HG03432 (cell line): ENCODE data around the gene RAPGEF5.

ENCODE experiments used
- ATAC-seq: cut with Tn5 transposase; IDR thresholded peaks from one replicate; pipeline ENCODE4 v1.9.1; 2021; ENCODE audit warnings: mild to moderate bottlenecking, moderate library complexity; ENCODE audit not compliant: unreplicated experiment

RAPGEF5 gene

GRCh38 chr7:22167482-22167881 lies 189.5 kb downstream of the RAPGEF5 start:
- no peak for ATAC-seq

DNA sequence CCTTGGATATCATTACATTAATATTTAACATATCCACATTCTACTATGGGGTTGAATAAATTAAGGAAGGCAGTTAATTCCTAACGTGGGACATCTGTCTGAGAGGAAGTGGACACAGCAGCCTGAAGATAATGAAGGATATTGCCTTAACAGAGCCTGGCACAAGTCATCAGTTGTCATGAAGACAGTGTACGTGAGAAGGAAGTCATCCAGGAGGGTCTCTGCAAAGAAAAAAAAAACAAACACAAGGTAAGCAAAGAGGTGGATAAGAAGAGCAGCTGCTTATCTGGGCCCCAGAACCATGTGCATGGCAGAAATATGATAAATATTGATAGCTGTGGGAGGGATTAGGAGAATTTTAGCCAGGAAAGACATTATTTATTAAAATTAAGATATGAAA lies 190.0 kb downstream of the RAPGEF5 start:
- no peak for ATAC-seq

- ATAC-seq, result no peak
Observed at GRCh38 chr7:22159341-22159740, 197.6 kb downstream of the RAPGEF5 start.

- ATAC-seq, result no peak
Observed at GRCh38 chr7:22157552-22157951, 199.4 kb downstream of the RAPGEF5 start.

- ATAC-seq, result no peak
Observed at GRCh38 chr7:22156205-22156604, 200.7 kb downstream of the RAPGEF5 start.

DNA sequence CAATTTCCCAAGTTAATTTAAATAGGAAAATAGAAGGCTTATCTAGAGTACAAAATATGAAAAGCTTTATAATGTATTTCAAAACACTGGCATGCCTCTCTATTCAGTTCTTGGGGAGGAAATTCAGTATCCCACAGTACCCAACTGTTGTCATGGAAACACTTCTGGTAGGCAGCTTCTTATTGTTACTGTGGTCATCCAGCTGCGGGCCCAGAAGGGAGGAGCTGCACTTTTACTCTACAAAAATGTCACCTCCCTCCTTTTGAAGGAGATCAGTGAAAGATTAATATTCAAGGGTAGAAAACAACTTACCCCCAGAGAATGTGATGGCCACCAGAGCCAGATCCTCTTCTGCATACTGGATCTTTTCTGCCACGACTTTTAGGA lies 202.8 kb downstream of the RAPGEF5 start:
- ATAC-seq, result no peak

GRCh38 chr7:22153432-22154142 lies 203.4 kb downstream of the RAPGEF5 start:
- ATAC-seq, result no peak

- no peak for ATAC-seq
Observed at GRCh38 chr7:22152690-22153089, 204.3 kb downstream of the RAPGEF5 start.

DNA sequence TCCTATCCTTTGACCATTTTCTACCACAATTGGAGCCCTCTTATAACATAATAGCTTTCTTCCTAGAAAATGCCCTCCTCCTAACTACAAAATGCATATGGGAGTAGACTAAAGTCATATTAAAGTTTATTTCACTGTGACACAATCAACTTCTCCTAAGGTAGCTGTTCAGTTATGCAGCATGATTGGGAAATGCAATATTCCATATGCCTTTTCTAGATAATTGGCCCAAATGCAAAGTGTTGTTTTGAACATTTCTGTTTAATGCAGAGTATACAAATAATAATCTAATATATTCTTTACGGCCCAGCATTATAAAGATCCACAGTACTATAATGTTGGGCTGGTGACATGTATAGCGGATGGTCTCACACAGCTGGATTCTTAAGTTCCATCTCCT lies 205.1 kb downstream of the RAPGEF5 start:
- ATAC-seq, result no peak

DNA sequence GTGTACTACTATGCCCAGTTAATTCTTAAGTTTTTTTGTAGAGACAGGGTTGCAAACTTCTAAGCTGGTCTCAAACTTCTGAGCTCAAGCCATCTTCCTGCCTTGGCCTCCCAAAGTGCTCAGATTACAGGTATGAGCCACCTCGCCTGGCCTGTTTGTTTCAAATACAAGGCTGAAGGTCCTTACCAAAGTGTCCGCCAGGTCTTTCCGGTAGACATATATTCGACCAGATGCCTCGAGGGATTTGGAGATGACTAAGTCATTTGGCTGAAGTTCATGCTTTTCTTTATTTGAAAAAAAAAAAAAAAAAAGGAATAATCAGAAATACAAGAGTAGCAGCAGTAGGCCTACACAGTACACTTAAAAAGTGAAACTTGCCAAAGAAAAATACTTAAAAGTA lies 206.7 kb downstream of the RAPGEF5 start:
- ATAC-seq, result no peak

DNA sequence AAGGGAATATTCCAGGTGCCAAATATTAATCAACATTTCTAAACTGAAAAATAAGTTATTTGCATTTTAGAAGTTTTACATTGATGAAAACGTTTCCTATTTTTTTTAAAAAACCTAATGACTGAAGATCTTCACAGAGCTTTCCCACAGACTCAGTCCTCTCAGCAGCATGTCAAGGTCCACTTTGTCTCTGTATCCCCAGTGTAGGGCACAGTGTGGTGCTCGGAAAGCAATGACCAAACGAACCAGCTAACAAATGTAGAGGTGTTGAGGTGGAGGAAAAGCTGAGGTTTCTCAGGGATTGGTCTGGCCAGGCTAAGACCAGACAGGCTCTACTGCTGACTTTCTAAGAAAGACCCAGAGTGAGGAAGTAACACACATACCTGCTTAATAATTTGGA lies 209.1 kb downstream of the RAPGEF5 start:
- ATAC-seq, result no peak

GRCh38 chr7:22146961-22147512 lies 209.9 kb downstream of the RAPGEF5 start:
- ATAC-seq, result no peak

DNA sequence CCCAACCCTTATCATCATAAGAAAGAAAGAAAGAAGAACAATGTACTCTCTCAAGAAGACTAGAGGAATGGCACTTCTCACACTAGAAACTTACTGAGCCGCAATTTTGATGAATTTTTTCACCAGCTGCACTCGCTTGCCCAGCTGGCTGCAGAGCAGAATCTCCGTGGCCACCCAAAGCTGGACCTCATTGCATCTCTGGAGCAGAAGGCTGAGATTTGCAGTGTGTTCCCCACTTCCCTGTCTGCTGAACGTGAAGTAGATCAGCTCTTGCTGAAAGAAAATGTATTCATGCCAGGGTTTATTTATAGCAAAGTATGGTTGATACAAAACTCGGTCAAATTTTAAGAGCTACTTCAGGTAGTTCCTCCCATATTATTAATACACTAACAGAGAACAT lies 212.0 kb downstream of the RAPGEF5 start:
- ATAC-seq, result no peak

DNA sequence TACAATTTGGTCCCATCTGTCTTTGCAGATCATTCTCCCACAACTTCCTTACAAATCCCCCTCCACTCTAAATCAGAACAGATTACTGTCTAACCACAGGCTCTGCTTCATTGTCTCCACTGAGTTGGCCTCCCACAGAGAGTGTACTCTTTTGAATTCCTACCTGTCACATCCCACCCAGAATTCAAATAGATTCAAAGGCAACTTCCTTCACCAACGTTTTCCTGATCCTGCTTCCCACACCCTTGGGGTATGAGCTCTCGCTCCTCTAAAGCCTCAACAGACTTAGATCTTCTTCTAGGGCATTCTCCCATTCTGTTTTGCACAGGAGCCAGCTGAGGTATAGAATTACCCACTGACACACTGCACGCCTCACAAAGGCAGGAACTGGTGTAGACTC lies 213.5 kb downstream of the RAPGEF5 start:
- no peak for ATAC-seq

GRCh38 chr7:22142572-22142971 lies 214.4 kb downstream of the RAPGEF5 start:
- no peak for ATAC-seq

DNA sequence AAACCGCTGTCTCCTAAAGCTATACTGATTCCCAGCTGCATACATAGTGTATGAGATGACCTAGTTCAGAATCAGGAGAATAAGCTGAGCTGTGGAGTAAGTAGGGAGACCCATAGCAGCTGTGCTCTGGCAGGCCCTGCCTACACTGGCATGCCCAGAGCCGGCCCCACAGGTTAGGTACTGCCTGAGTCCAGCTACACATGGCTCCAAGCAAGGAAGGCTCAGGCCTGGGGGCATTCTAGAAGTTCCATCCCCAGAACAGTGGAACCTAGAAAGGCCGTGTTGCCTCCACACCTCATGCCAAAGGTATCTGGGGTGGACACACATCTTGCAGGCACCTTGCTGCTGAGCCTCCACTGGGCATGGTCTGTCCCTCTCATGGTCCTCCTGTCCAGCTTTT lies 215.6 kb downstream of the RAPGEF5 start:
- ATAC-seq, result no peak

- no peak for ATAC-seq
Observed at GRCh38 chr7:22140578-22140977, 216.4 kb downstream of the RAPGEF5 start.

GRCh38 chr7:22138886-22139285 lies 218.1 kb downstream of the RAPGEF5 start:
- no peak for ATAC-seq

DNA sequence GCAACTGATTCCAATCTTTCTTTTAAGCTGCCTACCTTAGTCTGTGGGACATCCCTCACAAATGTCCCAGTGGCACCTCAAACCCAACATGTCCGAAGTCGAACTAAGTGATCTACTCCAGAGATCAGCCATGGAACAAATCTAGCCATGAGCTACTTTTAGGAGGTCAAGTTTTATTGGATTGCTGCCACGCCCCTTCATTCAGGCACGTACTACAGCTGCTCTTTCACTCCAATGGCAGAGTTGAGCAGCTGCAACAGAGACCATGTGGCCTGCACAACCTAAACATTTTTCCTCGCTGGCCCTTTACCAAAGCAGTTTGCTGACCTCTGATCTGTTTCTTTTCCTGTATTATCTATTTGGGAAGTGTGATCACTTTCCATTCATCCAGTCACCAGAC lies 218.8 kb downstream of the RAPGEF5 start:
- no peak for ATAC-seq

GRCh38 chr7:22137466-22137865 lies 219.5 kb downstream of the RAPGEF5 start:
- ATAC-seq, result no peak

DNA sequence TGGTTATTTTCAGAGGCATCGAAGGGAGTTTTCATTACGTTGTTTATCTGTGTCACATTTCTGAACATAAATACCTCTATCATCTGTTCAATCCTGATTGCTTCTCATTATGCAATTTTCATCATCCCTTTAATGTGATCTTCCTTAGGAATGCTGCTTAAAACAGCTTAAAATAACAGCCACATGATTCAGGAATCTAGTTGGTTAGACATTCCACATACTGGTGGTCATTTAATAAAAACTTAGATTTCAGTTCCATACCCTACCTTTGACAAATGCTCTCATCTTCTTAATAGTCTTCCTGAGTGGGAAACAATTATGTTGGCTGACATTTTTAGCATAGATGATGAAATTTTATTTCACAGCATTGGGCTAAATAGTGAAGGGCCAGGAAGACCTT lies 219.9 kb downstream of the RAPGEF5 start:
- ATAC-seq, result no peak

GRCh38 chr7:22129819-22130580 lies 227.0 kb downstream of the RAPGEF5 start:
- ATAC-seq, result no peak
